Ramos (cell line): ENCODE results near the gene CRELD2.

Experiments
- in situ Hi-C: fragments of 300-500 bp; cut with MboI; formaldehyde crosslinking; loops from one replicate; pipeline ENCODE4 v1.14.3; 2022; ENCODE audit warnings: low sequenced_read_pairs; ENCODE audit not compliant: unreplicated experiment

CRELD2 gene

DNA sequence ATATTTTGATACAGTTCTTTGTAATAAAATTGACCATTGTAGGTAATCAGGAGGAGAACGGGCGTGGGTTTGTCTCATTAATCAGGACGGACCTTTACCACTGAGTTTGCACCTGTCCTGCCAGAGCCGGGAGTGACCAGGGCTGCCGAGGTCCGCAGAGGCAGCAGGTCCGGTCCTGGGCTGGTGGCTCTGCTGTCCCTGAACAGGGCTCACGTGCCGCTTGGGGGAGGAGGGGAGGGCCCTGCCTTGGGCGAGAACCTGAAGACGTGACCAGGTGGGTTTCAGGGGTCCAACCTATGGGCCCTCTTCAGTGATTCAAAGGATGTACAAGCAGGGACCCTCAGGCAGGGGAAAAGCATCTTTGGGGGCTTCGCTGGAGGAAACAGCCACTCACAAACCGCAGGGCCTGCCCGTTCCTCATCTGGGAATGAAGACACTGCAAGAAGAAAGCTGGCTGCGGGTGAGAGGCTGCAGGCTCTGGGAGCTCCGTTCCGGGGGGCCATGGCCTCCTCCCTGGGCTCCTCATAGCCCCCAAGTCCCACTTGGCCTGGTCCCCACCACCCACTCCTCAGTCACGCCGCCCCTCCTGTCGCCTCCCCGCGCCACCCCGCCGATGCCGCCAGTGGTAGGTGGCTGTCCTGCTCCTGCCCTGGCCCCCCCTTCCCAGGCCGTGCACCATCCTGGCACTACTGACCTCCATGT is 9.2 kb downstream of the CRELD2 start:
- in situ Hi-C loops: no loop called here

DNA sequence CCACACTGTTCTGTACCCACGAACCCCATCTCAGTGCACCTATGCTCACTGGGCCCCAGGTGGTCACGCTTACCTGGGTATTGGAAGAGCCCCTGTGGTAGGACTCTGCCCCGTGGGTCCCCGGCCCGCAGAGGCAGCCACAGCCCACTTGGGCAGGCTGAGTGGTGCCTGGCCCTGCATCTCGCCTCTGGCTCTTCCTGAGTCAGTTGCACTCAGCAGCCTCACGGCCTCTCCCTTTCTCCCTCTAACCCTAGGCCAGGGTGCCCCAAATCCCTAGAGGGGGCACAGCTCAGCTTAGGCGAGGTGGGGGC is 9.7 kb downstream of the CRELD2 start:
- in situ Hi-C loops: no loop called here

DNA sequence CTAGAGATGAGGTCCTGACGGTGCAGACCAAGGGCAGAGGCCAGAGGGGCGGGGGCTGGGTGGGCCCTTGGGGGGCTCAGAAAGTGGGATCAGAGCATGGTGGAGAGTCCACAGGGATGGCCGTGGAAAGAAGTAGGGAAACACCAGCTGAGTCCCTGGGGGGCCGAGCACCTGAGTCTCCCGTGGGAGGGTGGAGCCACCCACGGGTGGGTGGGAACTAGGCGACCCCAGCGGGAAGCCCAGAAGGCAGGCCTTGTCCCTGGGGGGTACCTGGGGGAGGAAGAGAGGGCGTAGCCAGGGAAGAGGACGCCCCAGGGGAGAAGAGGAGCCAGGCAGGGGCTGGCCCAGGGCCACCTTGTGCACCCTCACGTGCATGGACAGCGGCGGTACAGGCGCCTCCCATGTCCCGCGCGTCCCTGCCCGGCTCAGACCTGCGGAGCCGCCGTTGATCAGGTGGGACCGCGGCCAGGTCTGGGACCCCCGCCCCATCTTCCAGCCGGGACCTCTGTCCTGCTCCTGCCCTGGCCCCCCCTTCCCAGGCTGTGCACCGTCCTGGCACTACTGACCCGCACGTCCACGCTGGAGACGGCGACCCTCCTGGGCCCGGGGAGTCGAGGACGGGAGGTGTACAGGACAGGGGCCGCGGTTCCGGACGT is 10.2 kb downstream of the CRELD2 start:
- in situ Hi-C loops: no loop called here

DNA sequence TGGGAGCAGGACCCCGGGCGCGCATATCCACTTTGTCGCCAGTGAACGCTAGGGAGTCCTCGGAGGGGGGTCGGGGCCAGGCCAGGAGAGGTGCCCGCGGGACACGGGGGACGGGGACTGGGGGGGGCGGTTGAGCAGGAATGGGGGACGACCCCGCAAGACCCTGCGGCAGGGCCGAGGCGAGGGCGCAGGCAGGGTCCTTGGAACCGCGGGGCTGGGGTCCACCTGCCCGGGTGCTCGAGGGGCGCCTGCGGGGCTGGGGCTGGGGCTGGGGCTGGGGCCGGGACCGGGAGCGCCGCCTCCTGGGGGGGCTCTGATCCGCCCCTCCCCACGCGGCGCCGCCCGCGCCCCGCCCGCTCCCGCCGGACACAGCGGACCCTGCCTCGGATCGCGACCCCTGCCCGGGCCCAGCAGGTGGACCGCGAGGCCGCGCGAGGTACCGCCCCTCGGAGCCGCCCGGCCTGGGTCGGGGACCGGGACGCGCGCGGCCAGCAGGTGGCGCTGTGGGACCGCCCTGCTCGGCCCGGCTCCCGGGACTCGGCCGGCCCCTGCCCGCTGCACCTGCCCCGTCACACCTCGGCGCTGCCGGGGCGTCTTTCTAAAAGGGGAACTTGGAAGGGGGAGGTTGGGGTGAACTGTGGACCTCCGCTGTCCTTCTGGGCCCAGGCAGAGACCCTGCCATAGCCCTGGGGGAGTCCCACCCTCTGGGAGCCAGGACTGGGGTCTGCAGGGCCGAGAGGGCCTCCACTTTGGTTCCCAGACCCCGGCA is 11.0 kb downstream of the CRELD2 start:
- in situ Hi-C loops: no loop called here

DNA sequence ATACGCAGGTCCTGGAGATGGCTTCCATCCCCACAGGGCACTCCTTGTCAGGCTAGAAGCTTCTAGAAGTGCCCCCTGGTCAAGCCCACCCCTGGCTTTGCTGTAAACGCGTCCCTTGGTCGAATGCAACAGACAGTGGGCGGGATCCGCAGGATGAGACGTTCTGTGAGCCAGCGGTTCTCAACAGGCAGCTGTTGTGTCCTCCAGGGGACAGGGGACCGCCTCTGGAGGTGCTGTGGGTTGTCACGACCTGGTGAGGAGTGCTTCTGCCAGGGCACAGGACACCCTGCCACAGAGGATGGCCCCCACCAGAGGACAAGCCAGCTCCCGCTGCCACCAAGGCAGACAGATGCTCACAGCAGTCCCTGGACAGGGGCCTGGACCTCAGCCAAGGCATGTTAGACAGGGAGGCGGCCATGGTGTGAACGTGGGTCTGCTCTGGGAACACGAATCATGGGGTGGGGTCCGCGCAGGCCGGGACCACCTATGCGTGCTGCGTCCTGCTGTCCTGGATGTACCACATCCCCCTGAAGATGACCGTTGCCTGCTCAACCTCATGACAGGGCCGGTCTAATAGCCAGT is 11.7 kb downstream of the CRELD2 start:
- in situ Hi-C loops: loop anchor here (5.0 kb wide), 2 partner anchors 102 to 282 kb away; no protein-coding TSS in a partner anchor

DNA sequence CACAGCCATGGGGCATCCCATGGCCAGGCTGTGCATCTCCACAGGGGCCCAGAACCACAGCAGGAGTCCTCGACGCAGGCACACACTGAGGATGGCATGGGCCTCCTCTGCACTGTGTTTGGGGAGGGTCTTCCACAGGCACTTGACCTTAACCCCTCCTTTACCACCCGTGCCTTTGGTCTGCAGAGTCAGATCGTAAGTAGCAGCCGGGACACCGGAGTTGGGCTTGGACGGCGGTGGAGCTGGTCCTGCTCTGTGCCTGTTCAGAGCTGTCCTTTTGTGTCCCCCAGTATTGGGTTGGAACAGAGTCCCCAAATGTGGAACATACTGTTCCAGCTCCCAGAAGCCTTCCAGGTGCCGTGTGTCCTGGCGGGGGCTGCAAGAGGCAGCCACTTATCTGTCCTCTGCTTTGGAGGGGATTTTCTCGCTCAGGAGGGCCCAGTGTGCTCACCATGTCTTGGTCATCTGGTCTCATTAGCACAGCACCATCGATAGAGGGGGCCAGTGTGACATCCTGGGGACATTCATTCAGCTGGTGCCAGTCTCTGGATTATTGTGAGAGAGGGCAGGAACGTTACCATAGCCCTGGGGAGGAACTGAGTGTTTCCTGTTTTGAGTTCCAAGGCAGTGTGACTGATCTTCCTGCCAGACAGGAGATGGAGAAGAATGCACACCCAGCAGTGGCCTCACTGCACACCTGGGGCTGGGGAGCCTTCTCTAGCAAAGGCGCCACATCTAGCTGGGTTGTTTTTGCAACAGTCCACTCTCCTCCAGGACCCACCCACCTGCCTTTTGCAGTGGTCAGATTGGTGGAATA is 12.4 kb downstream of the CRELD2 start:
- in situ Hi-C loops: loop anchor here (5.0 kb wide), 2 partner anchors 101 to 281 kb away; no protein-coding TSS in a partner anchor

DNA sequence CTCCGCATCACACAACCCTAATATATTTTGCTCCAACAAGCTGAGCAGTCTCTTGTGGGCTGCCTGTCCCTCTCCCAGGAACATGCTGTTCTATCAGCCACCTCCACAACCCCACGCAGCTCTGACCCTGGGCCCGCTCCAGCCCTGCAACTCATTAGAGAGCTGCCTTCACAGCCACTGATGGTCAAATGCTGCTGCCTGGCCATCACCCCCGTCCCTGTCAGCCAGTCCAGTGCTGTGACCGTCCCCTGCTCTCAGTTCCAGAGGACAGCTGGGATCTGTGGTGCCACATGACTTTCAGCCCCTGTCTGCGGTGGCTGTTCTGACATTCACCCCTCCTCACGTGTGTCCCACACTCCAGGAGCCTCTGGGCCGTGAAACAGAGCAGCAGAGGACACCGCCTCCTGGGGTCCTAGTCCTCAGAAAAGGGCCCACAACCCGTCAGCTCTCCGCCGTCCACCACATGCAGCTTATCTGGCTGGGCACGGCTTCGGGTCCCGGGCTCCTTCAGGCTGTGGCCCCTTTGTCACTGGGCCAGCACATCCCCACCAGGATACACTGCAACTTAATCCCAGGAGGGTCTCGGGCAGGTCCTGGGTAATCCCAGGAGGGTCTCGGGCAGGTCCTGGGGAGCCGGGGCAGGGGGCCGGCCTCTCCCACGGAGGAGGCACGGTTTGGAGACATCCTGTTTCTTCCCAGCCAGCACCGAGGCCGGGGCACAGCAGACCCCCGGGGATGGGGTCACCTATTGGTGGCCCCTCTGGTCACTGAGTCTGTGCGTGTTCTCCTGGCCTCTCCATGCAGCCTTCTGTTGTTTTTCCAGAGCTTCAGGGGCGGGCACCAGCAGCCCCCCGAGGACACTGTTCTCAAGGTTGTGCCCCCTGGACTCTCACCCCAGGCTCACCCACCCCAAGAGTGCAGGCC is 15.1 kb downstream of the CRELD2 start:
- in situ Hi-C loops: loop anchor here (5.0 kb wide), 2 partner anchors 99 to 279 kb away; no protein-coding TSS in a partner anchor

DNA sequence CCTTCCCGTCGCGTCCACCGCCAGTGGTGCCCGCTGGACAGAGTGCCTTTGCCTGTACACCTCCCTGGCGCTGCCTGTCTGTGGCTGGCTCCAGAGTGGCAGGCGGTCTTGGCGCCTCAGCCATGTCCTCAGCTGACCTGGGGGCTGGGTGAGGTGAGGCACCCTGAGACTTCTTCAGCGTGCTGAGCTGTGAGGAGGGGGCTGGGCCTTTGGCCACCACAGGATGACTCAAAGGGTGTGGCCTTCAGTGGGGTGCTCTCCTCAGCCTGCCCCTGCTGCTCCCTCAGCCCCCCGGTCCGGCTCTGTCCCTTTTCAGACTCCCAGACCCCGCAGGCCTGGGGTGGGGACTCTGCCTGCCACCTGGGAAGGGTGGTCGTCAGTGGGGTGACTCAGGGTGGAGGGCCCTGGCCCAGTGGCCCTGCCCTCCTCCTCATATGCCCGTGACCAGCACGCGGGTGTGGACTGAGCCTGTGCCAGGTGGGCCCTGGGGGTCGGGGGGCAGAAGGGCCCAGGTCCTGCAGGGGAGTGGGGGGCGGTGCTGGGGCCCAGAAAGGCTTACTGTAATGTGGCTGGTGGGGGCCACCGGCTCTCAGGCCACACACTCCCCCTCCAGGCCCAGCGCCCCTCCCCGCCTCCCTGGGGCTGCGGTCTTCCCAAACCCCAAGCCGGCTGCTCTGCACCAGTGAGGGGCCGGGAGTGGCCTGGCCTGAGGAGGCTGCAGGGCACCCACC is 15.9 kb downstream of the CRELD2 start:
- in situ Hi-C loops: loop anchor here (5.0 kb wide), 2 partner anchors 98 to 278 kb away; no protein-coding TSS in a partner anchor

DNA sequence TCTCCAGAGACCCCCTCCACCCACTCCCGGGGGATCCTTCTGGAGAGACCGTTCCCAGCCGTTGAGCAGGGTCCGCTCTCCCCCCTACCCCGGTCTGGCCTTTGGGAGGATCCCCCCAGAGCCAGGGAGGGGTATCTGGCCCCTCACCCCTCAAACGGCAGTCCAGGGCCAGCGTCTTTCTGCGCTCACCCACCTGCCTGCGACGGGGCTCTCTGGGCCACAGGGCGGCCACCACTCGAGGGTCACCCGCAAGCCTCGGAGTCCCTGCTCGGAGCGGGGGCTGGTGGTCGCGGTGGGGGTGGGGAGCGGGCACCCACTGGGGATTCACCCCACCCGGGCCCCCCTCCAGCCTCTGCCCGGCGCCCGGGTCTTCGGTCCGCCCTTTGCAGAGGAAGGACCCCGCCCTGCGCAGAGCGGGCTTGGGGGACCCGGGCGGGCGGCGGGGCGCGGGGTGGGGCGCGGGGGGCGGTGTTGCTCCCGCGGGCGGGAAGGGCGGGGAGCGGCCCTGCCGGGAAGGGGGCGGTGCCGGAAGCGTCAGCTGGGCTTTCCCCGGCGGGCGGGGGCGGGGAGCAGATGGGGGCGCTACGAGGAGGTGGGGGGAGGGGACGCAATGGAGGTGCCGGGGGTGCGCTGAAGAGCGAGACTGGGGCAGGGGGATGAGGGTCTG is 16.6 kb downstream of the CRELD2 start:
- in situ Hi-C loops: loop anchor here (5.0 kb wide), 2 partner anchors 97 to 277 kb away; no protein-coding TSS in a partner anchor

DNA sequence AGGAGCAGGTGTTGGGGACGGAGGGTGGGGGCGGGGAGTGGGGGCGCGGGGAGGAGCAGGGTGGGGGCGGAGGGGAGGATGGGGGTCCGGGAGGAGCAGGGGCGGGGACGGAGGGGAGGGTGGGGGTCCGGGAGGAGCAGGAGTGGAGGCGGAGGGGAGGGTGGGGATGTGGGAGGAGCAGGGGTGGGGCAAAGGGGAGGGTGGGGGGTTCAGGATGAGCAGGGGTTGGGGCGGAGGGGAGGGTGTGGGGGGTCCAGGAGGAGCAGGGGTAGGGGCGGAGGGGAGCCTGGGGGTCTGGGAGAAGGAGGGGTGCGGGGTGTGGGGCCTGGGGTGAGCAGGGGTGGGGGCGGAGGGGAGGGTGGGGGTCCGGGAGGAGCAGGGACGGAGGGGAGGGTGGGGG is 17.1 kb downstream of the CRELD2 start:
- in situ Hi-C loops: no loop called here

DNA sequence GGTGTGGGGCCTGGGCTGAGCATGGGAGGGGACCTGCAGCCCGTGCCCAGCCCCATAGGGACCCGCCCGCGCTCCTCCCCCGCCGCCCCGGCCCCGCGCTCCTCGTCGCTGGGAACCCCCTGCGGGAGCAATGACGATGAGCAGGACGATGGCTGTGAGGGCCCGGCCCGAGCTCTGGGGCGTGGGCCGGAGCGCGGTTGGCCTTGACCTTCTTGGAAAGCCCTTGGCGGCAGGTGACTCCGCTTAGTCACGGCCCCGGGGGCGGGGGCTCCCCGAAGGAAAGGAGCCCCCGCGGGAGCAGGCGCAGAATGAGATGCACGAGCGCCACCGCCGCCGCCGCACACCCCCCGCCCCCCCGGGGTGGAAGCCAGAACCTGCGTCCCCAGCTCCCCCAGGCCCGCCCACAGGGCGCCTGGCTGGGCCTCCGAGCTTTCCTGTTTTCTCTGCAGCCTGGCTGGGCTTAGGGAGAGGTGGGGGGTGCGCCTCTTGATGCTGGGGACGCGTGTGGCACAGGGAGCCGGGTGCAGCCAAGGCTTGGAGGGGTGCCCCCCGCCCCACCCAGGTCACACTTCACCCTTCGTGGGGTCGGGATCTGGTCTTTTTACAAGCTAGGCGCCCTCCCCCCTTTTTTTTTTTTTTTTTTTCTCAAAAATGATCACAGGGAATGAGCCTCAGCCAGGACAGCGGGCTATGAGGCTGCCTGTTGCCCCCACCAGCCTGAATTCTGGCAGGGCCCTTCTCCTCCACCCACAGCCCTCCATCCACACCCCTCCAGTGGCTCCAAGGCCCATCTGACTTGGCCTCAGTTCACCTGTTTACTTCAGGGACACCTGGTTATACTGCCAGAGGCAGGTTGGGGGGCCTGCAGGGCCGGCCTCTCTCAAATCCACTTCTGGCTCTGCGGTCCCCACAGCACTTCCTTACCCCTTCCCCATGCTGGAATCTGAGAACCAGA is 17.9 kb downstream of the CRELD2 start:
- in situ Hi-C loops: no loop called here

DNA sequence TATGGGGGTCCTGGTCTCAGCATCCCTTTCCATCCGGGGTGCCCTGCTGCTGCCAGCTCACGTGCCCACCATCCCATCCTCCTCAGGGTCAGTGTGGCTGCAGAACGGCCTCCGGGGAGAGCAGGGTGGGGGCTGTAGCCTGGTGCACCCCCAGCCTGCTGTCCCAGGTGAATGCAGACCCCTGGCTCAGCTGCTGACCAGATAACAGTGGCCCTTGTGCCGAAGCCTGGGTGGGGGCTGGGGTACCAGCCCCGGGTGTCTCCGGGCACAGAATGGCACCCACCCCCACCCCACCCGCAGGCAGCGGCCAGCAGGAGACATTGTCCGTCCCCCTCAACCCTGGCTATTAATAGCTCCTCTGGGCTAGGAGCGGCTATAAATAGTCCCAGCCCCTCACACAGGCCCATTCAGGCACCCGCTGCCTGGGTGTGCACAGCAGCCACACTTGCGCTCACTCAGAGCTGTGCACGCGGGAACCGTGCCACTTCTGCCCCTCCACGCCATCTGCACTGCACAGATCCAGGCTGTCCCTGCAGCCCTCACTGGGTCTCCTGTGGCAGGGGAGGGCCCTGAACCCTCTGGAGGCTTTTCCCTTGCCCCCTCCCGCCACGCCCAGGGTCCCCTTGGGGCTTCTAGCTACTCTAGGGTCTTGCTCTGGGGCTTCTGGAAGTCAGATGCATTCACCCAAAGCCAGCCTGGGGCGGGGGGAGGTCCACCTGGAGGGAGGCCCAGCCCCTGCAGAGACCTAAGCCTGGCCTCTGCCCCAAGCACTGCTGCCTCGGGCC is 18.7 kb downstream of the CRELD2 start:
- in situ Hi-C loops: no loop called here

DNA sequence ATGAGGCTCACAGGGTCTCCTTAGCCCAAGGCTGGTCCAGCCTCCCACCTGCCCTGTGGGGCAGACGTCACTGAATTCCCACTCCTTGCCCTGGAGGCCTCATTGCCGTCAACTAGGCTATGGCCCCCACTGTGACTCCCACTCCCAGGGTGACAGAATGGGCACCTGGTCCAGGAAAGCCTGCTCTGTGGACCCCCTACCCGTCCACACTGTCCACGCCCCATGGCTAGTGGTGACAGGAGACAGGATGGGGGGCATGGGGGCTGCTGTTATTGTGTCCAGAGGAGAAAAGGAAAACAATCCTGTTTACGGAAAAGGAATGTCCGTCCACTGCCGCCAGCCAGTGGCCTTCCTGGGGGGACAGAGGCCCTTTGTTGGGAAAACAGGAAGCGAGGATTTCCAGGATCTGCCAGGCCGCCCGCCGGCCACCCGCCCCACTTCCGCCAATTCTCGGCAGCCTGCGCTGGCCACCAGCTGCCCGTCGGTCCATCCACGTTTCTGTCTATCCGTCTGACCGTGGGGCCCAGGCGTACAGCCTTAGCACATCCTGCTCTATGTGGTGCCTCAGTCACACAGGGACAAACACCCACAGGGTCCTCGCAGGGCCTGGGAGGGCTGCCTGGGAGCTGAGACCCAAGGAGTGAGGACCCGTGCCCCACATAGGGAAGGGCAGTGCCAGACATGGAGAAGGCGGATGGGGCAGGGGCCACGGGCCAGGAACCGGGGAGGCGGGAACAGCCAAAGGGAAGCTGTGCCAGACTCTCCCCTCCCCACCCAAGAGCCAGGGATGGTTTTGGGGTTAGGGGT is 19.5 kb downstream of the CRELD2 start:
- in situ Hi-C loops: no loop called here

DNA sequence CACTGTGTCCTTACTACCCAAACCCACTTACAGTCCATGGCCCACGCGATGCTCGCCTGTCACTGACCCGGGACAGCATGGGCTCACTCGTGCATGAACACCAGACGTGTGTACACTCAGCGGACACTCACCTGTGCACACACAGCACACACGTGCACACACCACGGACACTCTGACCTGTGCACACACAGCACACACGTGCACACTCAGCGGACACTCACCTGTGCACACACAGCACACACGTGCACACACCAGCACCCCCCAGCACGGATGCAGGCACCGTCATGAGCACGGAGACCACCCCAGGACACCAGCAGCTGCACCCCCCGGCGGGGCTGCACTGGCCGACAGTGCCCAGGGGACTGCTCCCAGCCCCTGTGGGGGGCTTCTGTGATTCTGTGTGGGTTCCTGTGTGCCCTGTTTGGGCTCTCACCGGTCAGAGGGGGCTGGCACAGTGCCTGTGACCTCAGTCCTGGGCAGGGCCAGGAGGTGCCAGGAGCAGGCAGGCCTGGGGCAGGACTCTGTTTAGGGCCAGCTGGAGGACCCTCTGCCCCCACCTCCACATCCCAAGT is 20.2 kb downstream of the CRELD2 start:
- in situ Hi-C loops: no loop called here
